Osteocyte (in vitro differentiated cells): ENCODE data around the gene RND2. TPM values are rescaled to one million over a fixed set of nuclear protein-coding genes. Genes with fewer than 3 reads are reported as not detected.

Experiments used
- DNase-seq: peaks from one replicate; pipeline ENCODE4 v3.0.0; 2021; ENCODE audit warnings: mixed read lengths; ENCODE audit not compliant: unreplicated experiment; ENCODE audit errors: extremely low spot score
- H3K27ac Mint-ChIP-seq: one replicate; pipeline ENCODE4 v1.8.0; 2021; ENCODE audit warnings: mild to moderate bottlenecking, mixed read lengths; ENCODE audit not compliant: unreplicated experiment
- H3K27me3 Mint-ChIP-seq: one replicate; pipeline ENCODE4 v1.8.0; 2021; ENCODE audit warnings: mixed read lengths; ENCODE audit not compliant: unreplicated experiment
- H3K36me3 Mint-ChIP-seq: one replicate; pipeline ENCODE4 v1.8.0; 2021; ENCODE audit warnings: mixed read lengths; ENCODE audit not compliant: unreplicated experiment
- H3K4me1 Mint-ChIP-seq: one replicate; pipeline ENCODE4 v1.8.0; 2021; ENCODE audit warnings: mixed read lengths; ENCODE audit not compliant: unreplicated experiment
- H3K4me3 Mint-ChIP-seq: one replicate; pipeline ENCODE4 v1.8.0; 2021; ENCODE audit warnings: mild to moderate bottlenecking, moderate library complexity, mixed read lengths; ENCODE audit not compliant: unreplicated experiment
- H3K9me3 Mint-ChIP-seq: one replicate; pipeline ENCODE4 v1.8.0; 2021; ENCODE audit warnings: mixed read lengths; ENCODE audit not compliant: unreplicated experiment
- CTCF ChIP-seq: fragments of 200-600 bp; sonication (generic); IDR thresholded peaks from 2 replicates; pipeline ENCODE4 v1.5.0; 2021; ENCODE audit warnings: antibody characterized with exemption, mild to moderate bottlenecking, moderate library complexity
- total RNA-seq: library from RNA; stranded (reverse); gene quantifications from 2 replicates; pipeline ENCODE4 v1.2.1, GENCODE V29; 2021

The RND2 gene
- total RNA-seq, 1 donor from 2014 or later = 1.5 TPM

- no peaks in the 10 kb centered on the region for H3K9me3 Mint-ChIP-seq
Measured at GRCh38 chr17:43016216-43016615, 8.8 kb upstream of the RND2 start.

GRCh38 chr17:43018008-43018853, 6.8 kb upstream of the RND2 start:
- H3K4me3 Mint-ChIP-seq = no peak overlapping the region
- peak overlapping the region; percentile 56 for H3K27ac Mint-ChIP-seq
- H3K36me3 Mint-ChIP-seq = peaks cover 24% of the 10 kb centered on the region
- H3K4me1 Mint-ChIP-seq = peaks cover 30% of the 10 kb centered on the region
- TF ChIP-seq CTCF = no peak
- H3K27me3 Mint-ChIP-seq = no peaks in the 10 kb centered on the region
- DNase-seq = no peak
- H3K9me3 Mint-ChIP-seq = no peaks in the 10 kb centered on the region

More at GRCh38 chr17:43016216-43016615, 8.8 kb upstream of the RND2 start:
- no peak for TF ChIP-seq CTCF
- peaks cover 30% of the 10 kb centered on the region for H3K4me1 Mint-ChIP-seq
- H3K4me3 Mint-ChIP-seq = no peak overlapping the region
- H3K36me3 Mint-ChIP-seq = peaks cover 34% of the 10 kb centered on the region
- H3K27ac Mint-ChIP-seq = no peak overlapping the region
- no peaks in the 10 kb centered on the region for H3K27me3 Mint-ChIP-seq
- no peak for DNase-seq

DNA sequence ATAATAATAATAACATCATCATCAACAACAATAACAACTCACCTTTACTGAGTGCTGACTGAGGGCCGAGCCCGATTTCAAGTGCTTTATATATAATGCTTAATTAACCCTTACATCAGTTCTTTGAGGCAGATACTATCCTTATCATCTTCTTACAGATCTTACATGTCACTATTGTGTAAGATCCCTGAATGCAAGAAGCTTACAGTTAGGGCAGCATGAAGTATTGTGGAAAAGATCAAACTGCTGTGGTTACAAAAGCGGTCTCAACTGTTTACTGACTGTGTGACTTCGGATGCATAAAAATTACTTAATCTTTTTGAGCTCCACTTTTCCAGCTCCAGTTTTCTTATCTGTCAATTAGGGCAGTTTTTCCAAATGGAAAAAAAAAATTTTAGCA, 6.1 kb upstream of the RND2 start:
- H3K27ac Mint-ChIP-seq = peak overlapping the region; percentile 56
- H3K27me3 Mint-ChIP-seq = no peaks in the 10 kb centered on the region
- no peaks in the 10 kb centered on the region for H3K9me3 Mint-ChIP-seq
- no peak for TF ChIP-seq CTCF
- no peak overlapping the region for H3K4me3 Mint-ChIP-seq
- DNase-seq = no peak
- H3K36me3 Mint-ChIP-seq = peaks cover 24% of the 10 kb centered on the region
- H3K4me1 Mint-ChIP-seq = peaks cover 30% of the 10 kb centered on the region

DNA sequence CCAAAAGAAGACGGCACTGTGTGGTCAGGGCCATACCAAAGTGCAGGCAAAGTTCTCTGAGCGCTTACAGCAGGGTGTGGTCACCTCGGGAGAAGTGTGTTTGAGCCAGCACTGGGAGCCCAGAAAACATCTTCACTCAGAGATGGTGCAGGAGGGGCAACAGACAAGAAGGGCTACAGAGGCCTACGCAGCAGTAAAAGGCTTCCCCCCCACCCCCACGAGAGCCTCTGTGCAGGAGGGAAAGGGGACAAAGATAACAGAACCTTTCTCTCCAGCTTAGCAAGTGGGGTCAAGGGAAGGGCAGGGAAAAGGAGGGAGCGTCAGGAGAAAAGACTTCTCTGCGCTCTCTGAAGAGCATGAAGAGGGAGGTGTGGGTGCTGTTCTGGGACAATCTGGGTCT, 5.6 kb upstream of the RND2 start:
- Mint-ChIP-seq H3K27me3 (no peaks in the 10 kb centered on the region), H3K4me1 (peaks cover 34% of the 10 kb centered on the region), H3K27ac (peak overlapping the region; percentile 83), H3K9me3 (no peaks in the 10 kb centered on the region), H3K4me3 (peak overlapping the region; percentile 94), H3K36me3 (peaks cover 23% of the 10 kb centered on the region)
- no peak for DNase-seq
- no peak for TF ChIP-seq CTCF

DNA sequence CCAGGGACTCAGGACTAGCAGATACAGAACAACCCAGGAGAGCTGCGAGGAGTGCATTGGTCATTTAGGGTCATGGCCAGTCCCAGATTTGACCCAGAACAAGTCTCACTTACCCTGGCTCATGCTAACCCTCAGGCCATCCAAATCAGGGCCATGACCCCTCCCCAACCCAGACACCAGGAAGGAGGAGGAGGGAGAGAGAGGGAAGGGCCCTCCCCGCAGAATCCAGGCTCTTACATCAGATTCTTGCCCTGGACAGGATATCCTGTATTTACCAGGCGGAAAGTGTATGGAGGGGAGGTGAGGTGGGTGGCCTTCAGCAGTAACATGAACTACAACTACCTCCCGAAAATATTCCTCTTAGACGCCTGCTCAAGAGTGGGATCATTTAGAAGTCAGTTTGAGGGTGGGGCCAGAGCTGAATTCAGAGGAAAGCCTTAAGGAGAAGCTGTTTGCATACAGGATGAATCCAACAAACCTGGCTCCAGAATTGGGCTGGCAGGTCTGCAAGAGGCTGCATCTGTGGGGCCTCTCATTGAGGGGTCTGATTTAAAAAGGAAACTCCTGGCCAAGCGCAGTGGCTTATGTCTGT, 4.9 kb upstream of the RND2 start:
- no peak for TF ChIP-seq CTCF
- H3K4me3 Mint-ChIP-seq = peak overlapping the region; percentile 94
- H3K27me3 Mint-ChIP-seq = no peaks in the 10 kb centered on the region
- H3K27ac Mint-ChIP-seq = peak overlapping the region; percentile 83
- peaks cover 35% of the 10 kb centered on the region for H3K4me1 Mint-ChIP-seq
- H3K9me3 Mint-ChIP-seq = no peaks in the 10 kb centered on the region
- peaks cover 19% of the 10 kb centered on the region for H3K36me3 Mint-ChIP-seq
- DNase-seq = no peak
